Adrenal gland (tissue), 12 donors: ENCODE results near the gene CD80. TPM values are rescaled to one million over a fixed set of nuclear protein-coding genes. Genes with fewer than 3 reads are reported as not detected.
A peak's percentile ranks its signal among the peaks of the same experiment; 100 is the strongest.

Source experiments
- DNase-seq, 7 donors: peaks; one replicate each; pipeline ENCODE4 v3.0.0-alpha.2; 2019 to 2020
- H3K27ac ChIP-seq, 5 donors: fragments of 200-600 bp; sonication (generic) in 4 of 5; 1 replicate in 3 of 5; 2 replicates in 2 of 5; pipeline versions ENCODE4 v1.5.1 to v1.8.0; 2016 to 2020; ENCODE audit warnings: mild to moderate bottlenecking in 1 of 5
- H3K27me3 ChIP-seq: fragments of 200-600 bp; 2 replicates; pipeline ENCODE4 v1.8.0; 2021
- H3K36me3 ChIP-seq, 2 donors: fragments of 200-600 bp; replicated peaks in 1 of 2; 1 replicate in 1 of 2; 2 replicates in 1 of 2; pipeline versions ENCODE4 v1.5.1 to v1.8.0; 2018 to 2022
- H3K4me1 ChIP-seq, 2 donors: fragments of 200-600 bp; replicated peaks in 1 of 2; 1 replicate in 1 of 2; 2 replicates in 1 of 2; pipeline versions ENCODE4 v1.5.1 to v1.8.0; 2018 to 2021
- H3K4me3 ChIP-seq, 4 donors: fragments of 200-600 bp; sonication (generic) in 3 of 4; one replicate each; pipeline ENCODE4 v1.5.1; 2016 to 2018
- H3K9me3 ChIP-seq, 3 donors: fragments of 200-600 bp; sonication (generic) in 1 of 3; replicated peaks in 1 of 3; 1 replicate in 2 of 3; 2 replicates in 1 of 3; pipeline versions ENCODE4 v1.5.1 to v1.8.0; 2016 to 2021
- CTCF ChIP-seq, 6 experiments: fragments of 450-650 bp in 4 of 6; fragments of 200-600 bp in 2 of 6; sonication (generic) in 1 of 6; IDR thresholded peaks; 1 replicate in 5 of 6; 2 replicates in 1 of 6; pipeline versions ENCODE4 v1.5.1 to v1.8.0; 2016 to 2021; ENCODE audit warnings: antibody characterized with exemption in 6 of 6, mild to moderate bottlenecking in 2 of 6, moderate library complexity in 1 of 6
- POLR2A ChIP-seq, 2 donors: fragments of 450-650 bp; IDR thresholded peaks; one replicate each; pipeline ENCODE4 v1.6.1; 2017; ENCODE audit warnings: antibody characterized with exemption in 2 of 2, mild to moderate bottlenecking in 2 of 2, moderate library complexity in 1 of 2
- WGBS, 4 donors: extraction: QIAGEN DNeasy Blood & Tissue Kit in 2 of 4; methylation state at CpG; one replicate each; pipeline versions ENCODE4 v1.1.5 to v1.1.7; 2013 to 2017; 5-methylcytosine and 5-hydroxymethylcytosine counted together
- intact Hi-C, 2 donors: fragments of 100-400 bp; cut with DNase I; formaldehyde crosslinking; loops; one replicate each; pipeline versions ENCODE4 v1.14.1 to v1.15.0; 2022 to 2023
- polyA plus RNA-seq, 3 donors: library from polyadenylated mRNA; stranded (reverse); fragments of 200-250 nt in 2 of 3; fragments of 350-450 nt in 1 of 3; fragmentation: Illumina TruSeq in 1 of 3; extraction: RNeasy Lipid Tissue Mini Kit (QIAGEN cat#74804) in 1 of 3; gene quantifications; one replicate each; pipeline ENCODE4 v1.2.3, GENCODE V29; 2013 to 2014
- total RNA-seq, 9 donors: library from RNA; depleted of rRNA in 4 of 9; stranded (reverse); fragments of >200 nt in 4 of 9; fragments of 120-200 nt in 1 of 9; fragmentation: NEBNext Ultra II Directional in 1 of 9; extraction: Animal tissue kit (Norgen Biotek cat#: 25700) in 1 of 9; gene quantifications; one replicate each; pipeline versions ENCODE4 v1.1.0 to v1.2.4, GENCODE V29; 2013 to 2023
- donor health status: healthy with polysubstance abuse.
- donor health status: Bipolar disorder and iron deficiency.
- donor health status: DM: yes; HTN: yes; CAD: no.
- donor health status: DM: no; HTN: no; CAD: no.
- donor health status: DM: no; HTN: no; CAD: no.
- donor health status: DM: yes; HTN: yes; CAD: no.

CD80 gene
- total and polyA plus RNA-seq, 12 donors, result 0.07 to 2.0 (median 0.55) TPM; not detected in 1

DNA sequence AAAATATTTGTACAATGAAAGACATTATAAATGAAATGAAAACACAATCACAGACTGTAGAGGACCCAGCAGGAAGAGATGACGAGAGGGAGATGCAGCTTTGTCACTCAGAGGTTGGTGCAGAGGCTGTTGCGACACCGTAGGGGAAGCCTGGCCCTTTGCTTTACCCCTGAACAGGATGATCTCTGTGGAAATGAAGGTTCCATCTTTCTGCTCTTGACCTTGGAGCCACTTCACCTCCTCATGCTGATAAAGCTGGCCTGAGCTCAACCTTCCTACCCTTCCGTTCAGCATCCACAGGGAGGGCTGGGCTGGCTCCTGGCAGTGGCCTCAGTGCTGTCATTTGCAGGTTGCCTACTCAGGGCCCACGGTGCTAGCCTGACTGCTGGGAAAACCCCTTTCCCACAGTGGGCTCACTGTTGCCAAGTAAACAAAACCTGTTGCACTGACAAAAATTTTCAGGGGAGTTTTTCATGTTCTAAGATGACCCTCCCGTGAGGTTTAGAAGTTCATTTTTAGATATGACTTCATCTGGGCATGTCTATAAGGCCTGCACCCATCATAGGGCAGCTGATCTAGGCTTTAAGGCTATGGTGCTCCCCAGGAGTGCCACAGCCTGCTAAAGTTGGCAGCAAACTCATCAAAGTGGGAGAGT is 3.0 kb upstream of the CD80 start:
- TF ChIP-seq POLR2A (IDR thresholded peaks at IDR 0.05) (no peak), CTCF (IDR thresholded peaks at IDR 0.05) (no peak)
- Histone ChIP-seq H3K9me3 (no peaks in the 10 kb centered on the region), H3K27ac (no peak overlapping the region), H3K36me3 (no peaks in the 10 kb centered on the region), H3K27me3 (no peaks in the 10 kb centered on the region), H3K4me3 (no peak overlapping the region), H3K4me1 (no peaks in the 10 kb centered on the region)
- DNase-seq, result peak in 3 of 7 donors; percentile 18 to 43 (median 23)
- intact Hi-C loops, result no loop called here
- WGBS, 4 donors, result 54 to 68% (median 62%) methylated on average over 6 of the region's 6 CpGs

DNA sequence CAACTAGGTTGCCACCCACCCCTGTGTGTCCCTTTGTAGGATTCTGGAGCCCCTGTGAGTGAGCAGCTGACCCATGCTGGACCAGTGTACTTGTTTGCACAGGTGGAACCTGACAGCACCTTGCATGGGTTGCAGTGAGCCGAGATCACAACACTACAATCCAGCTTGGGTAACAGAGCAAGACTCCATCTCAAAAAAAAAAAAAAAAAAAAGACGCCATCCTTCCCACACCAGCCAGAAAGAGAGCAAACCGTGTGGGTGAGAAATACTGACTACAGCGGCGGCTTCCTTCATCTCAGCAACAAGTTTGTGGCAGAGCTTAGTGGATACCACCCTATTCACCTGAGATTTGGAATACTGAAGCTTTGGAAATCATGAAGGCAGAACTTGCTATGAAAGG is 746 bp upstream of the CD80 start:
- TF ChIP-seq POLR2A (IDR thresholded peaks at IDR 0.05) (no peak), CTCF (IDR thresholded peaks at IDR 0.05) (no peak)
- Histone ChIP-seq H3K27me3 (no peaks in the 10 kb centered on the region), H3K27ac (no peak overlapping the region), H3K4me3 (no peak overlapping the region), H3K4me1 (no peaks in the 10 kb centered on the region), H3K9me3 (no peaks in the 10 kb centered on the region), H3K36me3 (no peaks in the 10 kb centered on the region)
- intact Hi-C loops, result no loop called here
- DNase-seq, result no peak
- 75 to 90% (median 86%) methylated on average over 5 of the region's 5 CpGs for WGBS, 4 donors

- Histone ChIP-seq H3K4me1 (no peaks in the 10 kb centered on the region), H3K27ac (peak overlapping the region in 1 of 5 donors; percentile 0), H3K36me3 (no peaks in the 10 kb centered on the region), H3K4me3 (no peak overlapping the region), H3K9me3 (no peaks in the 10 kb centered on the region), H3K27me3 (no peaks in the 10 kb centered on the region)
- TF ChIP-seq CTCF (IDR thresholded peaks at IDR 0.05), result no peak
- WGBS, 4 donors, result 79 to 90% (median 84%) methylated on average over 9 of the region's 9 CpGs
- no peak for DNase-seq
- intact Hi-C loops, result no loop called here
These were observed 642 bp downstream of the CD80 start for GRCh38 chr3:119558626-119559317.

DNA sequence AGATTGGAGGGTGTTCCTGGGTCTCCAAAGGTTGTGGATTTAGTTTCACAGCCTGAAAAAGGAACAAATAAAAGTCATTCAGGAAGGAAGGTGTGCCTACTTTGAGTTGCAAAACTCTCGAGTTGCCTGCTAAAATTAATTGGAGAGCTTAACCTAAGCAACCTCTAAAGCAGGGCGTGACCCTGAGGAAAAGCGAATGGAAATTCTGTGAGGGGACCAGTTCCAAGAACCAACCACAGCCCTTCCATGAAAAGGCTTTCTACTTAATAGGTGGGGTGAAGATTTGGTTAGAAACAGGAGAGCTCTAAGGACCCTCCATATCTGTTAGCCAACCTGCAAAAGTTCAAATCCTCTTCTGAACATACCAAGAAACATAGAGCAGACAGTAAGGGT is 1.5 kb downstream of the CD80 start:
- no peaks in the 10 kb centered on the region for H3K36me3 ChIP-seq
- H3K27ac ChIP-seq, result no peak overlapping the region
- no peaks in the 10 kb centered on the region for H3K9me3 ChIP-seq
- H3K27me3 ChIP-seq, result no peaks in the 10 kb centered on the region
- intact Hi-C loops, result no loop called here
- no peak for DNase-seq
- no peak for TF ChIP-seq POLR2A (IDR thresholded peaks at IDR 0.05)
- TF ChIP-seq CTCF (IDR thresholded peaks at IDR 0.05), result no peak
- H3K4me3 ChIP-seq, result no peak overlapping the region
- H3K4me1 ChIP-seq, result no peaks in the 10 kb centered on the region
- 60 to 74% (median 70%) methylated on average over 3 of the region's 3 CpGs for whole genome bisulfite sequencing, 4 donors
